AG09309 (cell line): ENCODE data around the gene PPFIBP2.
A peak's percentile ranks its signal among the peaks of the same experiment; 100 is the strongest.

Experiments
- DNase-seq: peaks from one replicate; pipeline ENCODE4 v3.0.0-alpha.2; 2010; ENCODE audit warnings: low read depth
- H3K4me3 ChIP-seq: 2 replicates; pipeline ENCODE4 v1.5.1; 2011; ENCODE audit warnings: mild to moderate bottlenecking, low read depth, low read length, moderate library complexity; ENCODE audit not compliant: control insufficient read depth
- CTCF ChIP-seq: IDR thresholded peaks from 2 replicates; pipeline ENCODE4 v1.5.1; 2011; ENCODE audit warnings: mild to moderate bottlenecking, low read depth, low read length, inconsistent platforms; ENCODE audit not compliant: insufficient read depth, control insufficient read depth; ENCODE audit errors: missing control alignments

The PPFIBP2 gene

GRCh38 chr11:7570938-7571521 lies 57.2 kb downstream of the PPFIBP2 start:
- H3K4me3 ChIP-seq: no peak overlapping the region
- TF ChIP-seq CTCF: no peak
- no peak for DNase-seq

GRCh38 chr11:7571640-7572000 lies 57.8 kb downstream of the PPFIBP2 start:
- peak; percentile 99 for TF ChIP-seq CTCF
- no peak for DNase-seq
- no peak overlapping the region for H3K4me3 ChIP-seq

GRCh38 chr11:7572001-7572712 lies 58.4 kb downstream of the PPFIBP2 start:
- no peak overlapping the region for H3K4me3 ChIP-seq
- TF ChIP-seq CTCF: no peak
- no peak for DNase-seq

- DNase-seq: no peak
- H3K4me3 ChIP-seq: no peak overlapping the region
- no peak for TF ChIP-seq CTCF
Observed at GRCh38 chr11:7573193-7573557, 59.4 kb downstream of the PPFIBP2 start.

- DNase-seq: no peak
- TF ChIP-seq CTCF: no peak
- no peak overlapping the region for H3K4me3 ChIP-seq
Observed at GRCh38 chr11:7573558-7574296, 59.9 kb downstream of the PPFIBP2 start.

GRCh38 chr11:7574491-7575130 lies 60.8 kb downstream of the PPFIBP2 start:
- no peak for DNase-seq
- no peak for TF ChIP-seq CTCF

More at GRCh38 chr11:7574491-7575130, 60.8 kb downstream of the PPFIBP2 start:
- H3K4me3 ChIP-seq: no peak overlapping the region
